Endothelial cell of umbilical vein (primary cell): Measurements from ENCODE around the gene VEZT.

ENCODE experiments used
- CTCF ChIP-seq, 2 donors: IDR thresholded peaks; 1 replicate in 1 of 2; 2 replicates in 1 of 2; pipeline ENCODE4 v1.5.1; 2011; ENCODE audit warnings: low read length in 2 of 2, mild to moderate bottlenecking in 2 of 2, moderate library complexity in 2 of 2, control low read depth in 1 of 2, inconsistent platforms in 1 of 2, low read depth in 1 of 2; ENCODE audit not compliant: insufficient read depth in 1 of 2; ENCODE audit errors: extremely low read depth in 1 of 2
- FOS ChIP-seq: IDR thresholded peaks from 2 replicates; pipeline ENCODE4 v1.6.1; 2011; ENCODE audit warnings: mild to moderate bottlenecking, low read length, moderate library complexity, borderline replicate concordance; ENCODE audit not compliant: insufficient read depth
- MAX ChIP-seq: IDR thresholded peaks from 2 replicates; pipeline ENCODE4 v1.6.1; 2011; ENCODE audit not compliant: insufficient read depth, insufficient read length
- POLR2A ChIP-seq: IDR thresholded peaks from 2 replicates; pipeline ENCODE4 v1.6.1; 2012; ENCODE audit warnings: low read depth, mild to moderate bottlenecking, control low read depth, low read length
- POLR2AphosphoS5 ChIP-seq: IDR thresholded peaks from 2 replicates; pipeline ENCODE4 v1.6.1; 2012; ENCODE audit warnings: low read depth, mild to moderate bottlenecking, control low read depth, low read length, moderate library complexity; ENCODE audit not compliant: insufficient read depth

- TF ChIP-seq CTCF (IDR thresholded peaks at IDR 0.05; ENCODE audit: extremely low read depth in 1 of 2, insufficient read depth in 1 of 2, low read depth in 1 of 2, low read length in 2 of 2) (no peak), POLR2A (no peak), MAX (no peak), FOS (no peak), POLR2AphosphoS5 (no peak)
Measured at GRCh38 chr12:95248095-95248494, 30.5 kb downstream of the VEZT start.
